Lower leg skin (tissue), 3 donors: ENCODE data around the gene ZHX3.
"Not testable (repeated sequence)": the region's sequence is repeated elsewhere in the genome, so short reads cannot be mapped to it uniquely, and the experiment has no call there.

Experiments used
- CTCF ChIP-seq, 3 donors: fragments of 450-650 bp; IDR thresholded peaks; one replicate each; pipeline ENCODE4 v1.5.1; 2016; ENCODE audit warnings: antibody characterized with exemption in 3 of 3, mild to moderate bottlenecking in 3 of 3, moderate library complexity in 2 of 3
- POLR2A ChIP-seq, 2 donors: fragments of 450-650 bp; IDR thresholded peaks; one replicate each; pipeline ENCODE4 v1.6.1; 2016 to 2017; ENCODE audit warnings: antibody characterized with exemption in 2 of 2, mild to moderate bottlenecking in 1 of 2, moderate library complexity in 1 of 2

GRCh38 chr20:41237233-41237632 lies 80.3 kb downstream of the ZHX3 start:
- TF ChIP-seq CTCF, POLR2A (IDR thresholded peaks at IDR 0.05): not testable (repeated sequence)
